Measurements from ENCODE around the gene GULP1. TPM values are rescaled to one million over a fixed set of nuclear protein-coding genes. Genes with fewer than 3 reads are reported as not detected.

The GULP1 gene
- total and polyA plus RNA-seq, 2 donors (not counting 1 experiment from before 2014, with no cell fraction given): 43.5 to 82.4 TPM

GRCh38 chr2:188561473-188561979 is 269.9 kb downstream of the GULP1 start:
- no peak overlapping the region for H3K27ac ChIP-seq (ENCODE audit: insufficient read depth, low read length)
- no peaks in the 10 kb centered on the region for H3K79me2 ChIP-seq (ENCODE audit: control insufficient read depth, insufficient read depth, low read length)
- no peaks in the 10 kb centered on the region for H4K20me1 ChIP-seq (ENCODE audit: control insufficient read depth, extremely low read depth, insufficient read depth, low read length)
- no peak for DNase-seq (ENCODE audit: low read depth in 2 of 2)
- H3K4me2 ChIP-seq (ENCODE audit: extremely low read depth, insufficient read depth, low read length): no peak overlapping the region
- no peaks in the 10 kb centered on the region for H3K36me3 ChIP-seq (ENCODE audit: control insufficient read depth, insufficient read depth, low read length)
- no peak overlapping the region for H3K9ac ChIP-seq (ENCODE audit: insufficient read depth, low read length)
- H3K4me1 ChIP-seq (ENCODE audit: control insufficient read depth, extremely low read depth, insufficient read depth, low read length): no peaks in the 10 kb centered on the region
- H3K9me3 ChIP-seq (ENCODE audit: control insufficient read depth, insufficient read depth, low read depth, low read length): no peaks in the 10 kb centered on the region
- no peaks in the 10 kb centered on the region for H3K27me3 ChIP-seq (ENCODE audit: control insufficient read depth, insufficient read depth, low read length)
- no peak overlapping the region for H3K4me3 ChIP-seq (replicated peaks in 1 of 4; ENCODE audit: control extremely low read depth in 1 of 4, insufficient read depth in 1 of 4, low read depth in 3 of 4, low read length in 4 of 4)
- no peak for TF ChIP-seq EZH2 (IDR thresholded peaks at IDR 0.05; ENCODE audit: low read length, missing control alignments)
- TF ChIP-seq CTCF (conservative IDR thresholded peaks at IDR 0.05 in 1 of 2, IDR thresholded peaks at IDR 0.05 in 1 of 2; ENCODE audit: low read depth in 1 of 2, low read length in 2 of 2): no peak
- H2AFZ ChIP-seq (ENCODE audit: low read length): no peak overlapping the region

- no peak for DNase-seq (ENCODE audit: low read depth in 2 of 2)
- Histone ChIP-seq H3K9ac (ENCODE audit: insufficient read depth, low read length) (no peak overlapping the region), H3K27me3 (ENCODE audit: control insufficient read depth, insufficient read depth, low read length) (no peaks in the 10 kb centered on the region), H3K27ac (ENCODE audit: insufficient read depth, low read length) (no peak overlapping the region), H3K9me3 (ENCODE audit: control insufficient read depth, insufficient read depth, low read depth, low read length) (no peaks in the 10 kb centered on the region), H4K20me1 (ENCODE audit: control insufficient read depth, extremely low read depth, insufficient read depth, low read length) (no peaks in the 10 kb centered on the region), H3K79me2 (ENCODE audit: control insufficient read depth, insufficient read depth, low read length) (no peaks in the 10 kb centered on the region), H3K4me1 (ENCODE audit: control insufficient read depth, extremely low read depth, insufficient read depth, low read length) (no peaks in the 10 kb centered on the region), H3K4me2 (ENCODE audit: extremely low read depth, insufficient read depth, low read length) (no peak overlapping the region), H2AFZ (ENCODE audit: low read length) (no peak overlapping the region), H3K4me3 (replicated peaks in 1 of 4; ENCODE audit: control extremely low read depth in 1 of 4, insufficient read depth in 1 of 4, low read depth in 3 of 4, low read length in 4 of 4) (no peak overlapping the region), H3K36me3 (ENCODE audit: control insufficient read depth, insufficient read depth, low read length) (no peaks in the 10 kb centered on the region)
- TF ChIP-seq CTCF (conservative IDR thresholded peaks at IDR 0.05 in 1 of 2, IDR thresholded peaks at IDR 0.05 in 1 of 2; ENCODE audit: low read depth in 1 of 2, low read length in 2 of 2): no peak
- TF ChIP-seq EZH2 (IDR thresholded peaks at IDR 0.05; ENCODE audit: low read length, missing control alignments): no peak
Measured at GRCh38 chr2:188569431-188570165, 277.9 kb downstream of the GULP1 start.

- no peak overlapping the region for H3K4me3 ChIP-seq (replicated peaks in 1 of 4; ENCODE audit: control extremely low read depth in 1 of 4, insufficient read depth in 1 of 4, low read depth in 3 of 4, low read length in 4 of 4)
- no peak overlapping the region for H3K27ac ChIP-seq (ENCODE audit: insufficient read depth, low read length)
- H3K9me3 ChIP-seq (ENCODE audit: control insufficient read depth, insufficient read depth, low read depth, low read length): no peaks in the 10 kb centered on the region
- no peak overlapping the region for H3K4me2 ChIP-seq (ENCODE audit: extremely low read depth, insufficient read depth, low read length)
- H3K4me1 ChIP-seq (ENCODE audit: control insufficient read depth, extremely low read depth, insufficient read depth, low read length): no peaks in the 10 kb centered on the region
- no peak for DNase-seq (ENCODE audit: low read depth in 2 of 2)
- no peaks in the 10 kb centered on the region for H4K20me1 ChIP-seq (ENCODE audit: control insufficient read depth, extremely low read depth, insufficient read depth, low read length)
- no peaks in the 10 kb centered on the region for H3K79me2 ChIP-seq (ENCODE audit: control insufficient read depth, insufficient read depth, low read length)
- TF ChIP-seq CTCF (conservative IDR thresholded peaks at IDR 0.05 in 1 of 2, IDR thresholded peaks at IDR 0.05 in 1 of 2; ENCODE audit: low read depth in 1 of 2, low read length in 2 of 2): no peak
- TF ChIP-seq EZH2 (IDR thresholded peaks at IDR 0.05; ENCODE audit: low read length, missing control alignments): no peak
- H2AFZ ChIP-seq (ENCODE audit: low read length): no peak overlapping the region
- no peaks in the 10 kb centered on the region for H3K27me3 ChIP-seq (ENCODE audit: control insufficient read depth, insufficient read depth, low read length)
- no peak overlapping the region for H3K9ac ChIP-seq (ENCODE audit: insufficient read depth, low read length)
- no peaks in the 10 kb centered on the region for H3K36me3 ChIP-seq (ENCODE audit: control insufficient read depth, insufficient read depth, low read length)
Measured at GRCh38 chr2:188570370-188570769, 278.7 kb downstream of the GULP1 start.
